ENCODE data around the gene GAREM1. TPM values are rescaled to one million over a fixed set of nuclear protein-coding genes. Genes with fewer than 3 reads are reported as not detected.

GAREM1 gene
- total and polyA plus RNA-seq, 2 donors from 2014 or later: 7.0 to 47.0 TPM

GRCh38 chr18:32482117-32482516 is 11.4 kb upstream of the GAREM1 start:
- H3K4me1 ChIP-seq (ENCODE audit: control insufficient read depth in 2 of 3, insufficient read depth in 2 of 3, low read depth in 1 of 3, low read length in 3 of 3): no peaks in the 10 kb centered on the region
- H3K9ac ChIP-seq (ENCODE audit: low read length in 3 of 3): no peak overlapping the region
- H3K27ac ChIP-seq (ENCODE audit: low read depth in 2 of 2, low read length in 2 of 2): no peak overlapping the region
- H3K27me3 ChIP-seq (ENCODE audit: control insufficient read depth, insufficient read depth, low read length): no peaks in the 10 kb centered on the region
- H3K36me3 ChIP-seq (ENCODE audit: control insufficient read depth in 2 of 3, insufficient read depth in 3 of 3, low read length in 3 of 3): no peaks in the 10 kb centered on the region
- FAIRE-seq: no peak
- no peaks in the 10 kb centered on the region for H3K9me3 ChIP-seq (ENCODE audit: control insufficient read depth in 2 of 3, insufficient read depth in 1 of 3, low read length in 3 of 3)
- no peak overlapping the region for H3K4me3 ChIP-seq (ENCODE audit: low read length in 3 of 3)
- intact Hi-C loops (cut with DNase I): no loop called here
- no peak for TF ChIP-seq CTCF (IDR thresholded peaks at IDR 0.05; ENCODE audit: borderline replicate concordance, extremely low read depth, insufficient read depth)
- no peak for DNase-seq

- no peaks in the 10 kb centered on the region for H3K36me3 ChIP-seq (ENCODE audit: control insufficient read depth in 2 of 3, insufficient read depth in 3 of 3, low read length in 3 of 3)
- H3K27me3 ChIP-seq (ENCODE audit: control insufficient read depth, insufficient read depth, low read length): no peaks in the 10 kb centered on the region
- TF ChIP-seq CTCF (IDR thresholded peaks at IDR 0.05; ENCODE audit: borderline replicate concordance, extremely low read depth, insufficient read depth): no peak
- no peaks in the 10 kb centered on the region for H3K9me3 ChIP-seq (ENCODE audit: control insufficient read depth in 2 of 3, insufficient read depth in 1 of 3, low read length in 3 of 3)
- H3K27ac ChIP-seq (ENCODE audit: low read depth in 2 of 2, low read length in 2 of 2): no peak overlapping the region
- DNase-seq (no peak), FAIRE-seq (no peak)
- H3K4me3 ChIP-seq (ENCODE audit: low read length in 3 of 3): no peak overlapping the region
- intact Hi-C loops (cut with DNase I): no loop called here
- no peak overlapping the region for H3K9ac ChIP-seq (ENCODE audit: low read length in 3 of 3)
- H3K4me1 ChIP-seq (ENCODE audit: control insufficient read depth in 2 of 3, insufficient read depth in 2 of 3, low read depth in 1 of 3, low read length in 3 of 3): no peaks in the 10 kb centered on the region
Observed at GRCh38 chr18:32480581-32480980, 9.9 kb upstream of the GAREM1 start.

- H3K4me1 ChIP-seq (ENCODE audit: control insufficient read depth in 2 of 3, insufficient read depth in 2 of 3, low read depth in 1 of 3, low read length in 3 of 3): no peaks in the 10 kb centered on the region
- no peak for TF ChIP-seq CTCF (IDR thresholded peaks at IDR 0.05; ENCODE audit: borderline replicate concordance, extremely low read depth, insufficient read depth)
- no peaks in the 10 kb centered on the region for H3K36me3 ChIP-seq (ENCODE audit: control insufficient read depth in 2 of 3, insufficient read depth in 3 of 3, low read length in 3 of 3)
- no peak overlapping the region for H3K27ac ChIP-seq (ENCODE audit: low read depth in 2 of 2, low read length in 2 of 2)
- H3K9me3 ChIP-seq (ENCODE audit: control insufficient read depth in 2 of 3, insufficient read depth in 1 of 3, low read length in 3 of 3): no peaks in the 10 kb centered on the region
- no peak overlapping the region for H3K4me3 ChIP-seq (ENCODE audit: low read length in 3 of 3)
- no peaks in the 10 kb centered on the region for H3K27me3 ChIP-seq (ENCODE audit: control insufficient read depth, insufficient read depth, low read length)
- no peak for DNase-seq
- no peak overlapping the region for H3K9ac ChIP-seq (ENCODE audit: low read length in 3 of 3)
- intact Hi-C loops (cut with DNase I): loop anchor here (10.0 kb wide), 1 partner anchor 214 kb away; no protein-coding TSS in a partner anchor
- FAIRE-seq: no peak
Observed at GRCh38 chr18:32478807-32479206, 8.1 kb upstream of the GAREM1 start.

- intact Hi-C loops (cut with DNase I): loop anchor here (10.0 kb wide), 1 partner anchor 214 kb away; no protein-coding TSS in a partner anchor
- Histone ChIP-seq H3K27me3 (ENCODE audit: control insufficient read depth, insufficient read depth, low read length) (no peaks in the 10 kb centered on the region), H3K4me3 (ENCODE audit: low read length in 3 of 3) (no peak overlapping the region), H3K27ac (ENCODE audit: low read depth in 2 of 2, low read length in 2 of 2) (no peak overlapping the region), H3K36me3 (ENCODE audit: control insufficient read depth in 2 of 3, insufficient read depth in 3 of 3, low read length in 3 of 3) (no peaks in the 10 kb centered on the region), H3K9ac (ENCODE audit: low read length in 3 of 3) (no peak overlapping the region), H3K4me1 (ENCODE audit: control insufficient read depth in 2 of 3, insufficient read depth in 2 of 3, low read depth in 1 of 3, low read length in 3 of 3) (no peaks in the 10 kb centered on the region), H3K9me3 (ENCODE audit: control insufficient read depth in 2 of 3, insufficient read depth in 1 of 3, low read length in 3 of 3) (no peaks in the 10 kb centered on the region)
- FAIRE-seq (no peak), DNase-seq (no peak)
- TF ChIP-seq CTCF (IDR thresholded peaks at IDR 0.05; ENCODE audit: borderline replicate concordance, extremely low read depth, insufficient read depth): no peak
Observed at GRCh38 chr18:32478317-32478716, 7.6 kb upstream of the GAREM1 start.

Measured in kidney (tissue), 14 donors.